ENCODE data around the gene SULF2.

Gene SULF2

DNA sequence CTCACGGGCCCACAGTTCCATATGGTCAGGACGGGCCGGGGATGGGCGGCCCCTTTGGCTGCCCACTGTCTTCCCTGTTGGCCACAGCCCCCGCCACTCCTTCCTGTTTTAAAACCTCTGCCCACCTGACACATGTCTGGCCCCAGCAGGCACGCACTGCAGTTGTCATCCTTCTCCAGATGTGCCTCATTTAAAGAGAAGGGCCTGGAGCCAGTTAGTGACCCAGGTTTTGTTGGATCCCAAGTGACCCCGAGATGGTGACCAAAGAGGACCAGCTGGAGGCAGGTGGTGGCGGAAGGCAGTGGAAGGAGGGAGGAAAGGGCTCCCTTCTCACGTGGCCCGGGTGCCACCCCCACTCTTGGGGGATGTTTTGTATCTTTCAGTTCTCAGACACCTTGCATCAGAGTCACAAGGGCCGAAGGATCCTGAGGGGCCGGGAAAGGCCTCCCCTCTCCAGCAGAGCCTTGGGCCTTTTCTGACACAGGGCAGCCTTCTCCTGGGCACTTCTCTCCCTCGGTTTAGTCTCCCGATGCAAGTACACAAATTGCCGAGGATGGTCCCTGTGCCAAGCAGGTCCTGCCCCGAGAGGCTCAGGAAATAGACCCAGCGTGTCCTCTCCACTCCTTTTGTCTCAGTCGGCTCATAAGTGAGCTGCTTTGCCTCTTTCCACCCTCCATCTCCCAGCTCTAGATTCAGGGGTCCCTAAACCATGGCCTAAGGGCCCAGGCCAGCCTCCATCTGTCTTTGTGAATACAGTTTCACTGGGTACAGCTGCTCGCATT is 117.6 kb downstream of the SULF2 start:
- DNase-seq = no peak

DNA sequence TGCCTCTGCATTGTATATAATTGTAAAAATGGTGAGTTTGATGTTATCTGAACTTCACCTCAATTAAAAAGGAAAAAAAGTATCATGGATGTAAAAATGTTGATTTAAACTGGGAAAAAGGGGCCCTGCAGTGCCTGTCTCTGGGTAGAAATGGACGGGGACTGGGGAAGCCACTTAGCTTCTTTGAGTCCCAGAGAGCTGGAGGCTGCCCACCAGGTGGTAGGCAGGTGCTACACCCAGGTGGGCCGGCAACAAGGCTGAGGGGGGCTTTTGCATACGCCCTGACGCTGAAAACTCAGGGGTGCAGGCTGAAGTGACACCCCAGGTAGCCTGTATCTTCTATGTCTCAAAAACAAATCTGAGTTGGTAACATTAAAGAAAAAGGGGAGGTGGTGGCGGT is 118.2 kb downstream of the SULF2 start:
- DNase-seq = no peak

DNA sequence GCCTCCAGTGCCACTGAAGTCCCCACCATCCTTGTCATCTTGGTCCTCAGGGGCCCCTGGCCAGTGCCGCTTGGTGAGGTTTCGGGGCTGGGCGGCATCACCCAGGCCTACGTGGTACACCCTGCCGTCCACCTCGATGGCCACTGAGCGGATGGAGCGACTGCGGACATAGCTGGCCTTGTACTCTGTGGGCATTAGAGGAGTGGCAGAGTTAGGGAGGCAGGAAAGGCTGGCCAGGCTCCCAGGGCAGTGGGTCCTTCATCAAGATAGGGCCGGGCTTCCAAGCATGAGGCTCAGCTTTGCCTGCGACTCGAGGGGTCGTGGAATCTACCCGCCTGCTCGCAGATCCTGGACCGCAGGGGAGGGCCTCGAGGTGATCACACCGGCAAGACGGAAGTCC is 119.0 kb downstream of the SULF2 start:
- DNase-seq = no peak

DNA sequence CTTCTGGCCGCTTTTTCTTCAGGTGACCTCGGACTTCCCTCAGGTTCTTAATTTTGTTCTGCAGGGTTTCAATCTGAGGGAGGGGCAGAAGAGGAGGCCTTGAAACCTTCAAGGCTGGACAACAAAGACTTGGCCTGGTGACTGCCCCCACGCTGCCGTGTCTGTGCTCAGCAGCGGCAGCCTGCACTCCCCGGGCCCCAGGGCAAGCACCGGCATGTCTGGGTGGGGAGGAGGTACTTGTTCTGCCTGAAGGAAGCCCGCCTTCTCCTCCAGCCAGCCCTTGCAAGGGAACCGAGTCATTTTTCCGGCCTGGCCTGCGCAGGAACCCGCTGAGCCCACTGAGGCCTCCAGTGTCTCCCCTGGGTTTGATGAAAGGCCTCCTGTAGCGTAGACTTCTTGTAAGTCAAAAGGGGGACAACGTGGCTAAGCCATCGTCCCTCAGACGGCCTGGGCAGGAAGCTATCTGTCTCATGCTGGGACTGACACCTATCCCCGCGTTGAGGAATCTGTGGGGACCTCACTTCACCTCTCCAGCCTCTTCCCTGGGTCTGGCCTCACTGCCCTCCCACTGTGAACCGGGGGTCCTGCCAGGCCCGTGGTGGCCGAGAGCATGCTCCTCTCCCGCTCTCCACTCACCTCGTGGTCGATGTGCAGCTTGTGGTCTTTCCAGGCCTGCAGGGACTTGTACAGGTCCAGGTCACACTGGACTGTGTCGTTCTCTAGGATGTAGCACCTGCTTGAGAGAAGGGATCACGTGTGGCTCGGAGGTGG is 119.9 kb downstream of the SULF2 start:
- DNase-seq = no peak

DNA sequence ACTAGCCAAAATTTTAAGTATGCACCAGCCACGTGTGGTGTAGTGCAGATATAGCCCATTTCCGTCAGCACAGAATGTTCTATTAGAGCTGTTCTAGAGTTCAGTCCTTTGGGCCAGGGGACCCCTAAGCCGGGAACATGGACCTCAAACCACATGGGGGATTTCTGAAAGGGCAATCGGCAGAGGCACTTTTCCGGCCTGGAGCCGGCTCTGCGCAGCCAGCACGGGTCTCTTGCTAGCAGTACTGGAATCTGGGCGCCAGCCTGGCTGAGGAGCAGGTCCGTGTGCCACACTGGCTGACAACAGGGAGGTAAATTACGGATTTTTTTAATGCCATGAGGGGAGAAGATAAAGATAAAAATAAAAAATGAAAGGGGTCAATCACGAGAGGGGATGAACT is 120.5 kb downstream of the SULF2 start:
- DNase-seq = no peak

DNA sequence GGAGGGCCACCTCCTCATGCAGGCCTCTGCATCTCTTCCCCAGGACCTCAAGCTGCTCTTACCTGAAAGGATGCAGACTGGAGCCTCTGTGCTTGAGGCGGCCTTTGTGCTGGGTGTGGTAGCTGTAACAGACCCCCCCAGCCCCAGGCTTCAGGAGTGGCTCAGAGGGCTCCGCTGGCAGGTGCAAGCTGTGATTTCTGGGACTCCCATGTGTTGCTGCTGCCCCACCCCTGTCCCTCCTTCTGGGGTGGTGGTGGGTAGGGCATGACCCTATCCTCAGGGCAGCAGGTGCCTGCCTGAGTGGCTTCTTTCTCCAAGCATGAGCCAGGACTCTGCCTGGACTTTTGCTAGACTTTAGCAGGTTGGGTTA is 121.2 kb downstream of the SULF2 start:
- no peak for DNase-seq

DNA sequence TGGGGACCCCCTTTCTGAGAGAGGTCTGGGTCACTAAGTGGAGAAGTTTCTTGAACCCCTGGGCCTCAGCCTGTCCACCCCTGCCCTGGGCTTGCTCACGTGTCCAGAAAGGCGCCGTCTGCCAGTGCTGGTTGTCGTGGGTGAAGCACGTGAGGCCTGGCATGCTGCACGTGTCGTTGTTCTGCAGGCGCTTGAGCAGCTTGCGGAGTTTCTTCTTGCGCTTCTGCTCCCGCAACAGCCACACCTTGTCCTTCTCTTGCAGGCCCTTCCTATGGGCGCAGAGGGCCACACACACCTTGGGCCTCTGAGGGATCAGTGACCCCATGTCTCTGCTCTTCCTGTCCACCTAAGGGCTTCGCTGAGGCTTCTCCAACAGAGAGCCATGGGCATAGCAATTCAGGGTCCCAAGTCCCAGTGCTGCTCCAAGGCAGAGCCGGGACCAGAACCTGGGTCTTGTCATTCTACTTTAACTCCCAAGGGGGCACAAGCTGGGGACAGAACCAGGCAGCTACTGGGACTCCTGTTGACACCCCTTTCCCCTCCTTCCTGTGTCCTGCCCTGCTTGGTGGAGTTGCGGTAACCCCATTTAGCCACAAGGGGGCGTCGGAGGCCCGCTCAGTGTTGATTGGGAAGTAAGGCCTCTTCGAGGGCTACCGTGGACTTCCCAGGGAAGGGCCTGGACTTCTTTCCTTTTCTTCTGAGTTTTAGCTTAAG is 121.8 kb downstream of the SULF2 start:
- DNase-seq = peak; percentile 81

DNA sequence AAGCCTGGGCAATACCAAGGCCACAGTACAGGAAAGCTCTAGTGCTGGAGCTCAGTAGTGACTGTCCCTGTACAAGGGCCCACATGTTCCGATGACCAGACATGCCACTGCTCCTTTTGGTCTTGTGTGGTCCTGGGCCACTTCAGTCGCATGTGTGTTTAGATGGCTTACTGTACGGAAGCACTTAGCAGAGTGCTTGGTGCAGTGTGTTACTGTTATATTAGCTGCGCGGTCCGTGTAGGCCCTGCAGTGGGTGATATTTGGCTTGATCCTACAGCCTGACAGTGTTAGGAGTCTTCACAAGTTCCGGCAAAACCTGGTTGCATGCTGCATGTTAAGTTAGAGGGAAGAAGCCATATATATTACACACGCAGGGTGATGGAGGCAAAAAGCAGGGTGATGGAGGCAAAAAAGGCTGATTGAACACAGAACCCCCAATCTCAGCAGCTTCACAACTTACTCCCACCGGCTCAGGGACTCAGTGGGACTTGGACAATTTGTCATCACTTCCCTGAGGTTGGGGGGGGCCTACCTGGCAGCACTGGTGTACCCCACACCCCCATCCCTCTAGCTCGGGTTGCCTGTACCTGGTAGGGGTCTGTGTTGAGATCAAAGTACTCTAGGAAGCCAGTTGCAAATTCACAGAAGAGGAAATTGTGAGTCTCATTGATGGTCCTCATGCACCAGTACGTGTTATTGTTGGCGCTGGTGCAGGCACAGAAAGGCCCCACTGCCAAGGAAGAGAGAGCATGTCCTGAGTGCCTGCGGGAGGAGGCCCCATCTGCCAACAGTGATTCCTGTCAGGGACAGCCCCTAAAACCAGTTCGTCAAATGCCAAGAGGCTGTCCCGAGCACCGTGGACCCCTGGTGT is 122.6 kb downstream of the SULF2 start:
- no peak for DNase-seq

DNA sequence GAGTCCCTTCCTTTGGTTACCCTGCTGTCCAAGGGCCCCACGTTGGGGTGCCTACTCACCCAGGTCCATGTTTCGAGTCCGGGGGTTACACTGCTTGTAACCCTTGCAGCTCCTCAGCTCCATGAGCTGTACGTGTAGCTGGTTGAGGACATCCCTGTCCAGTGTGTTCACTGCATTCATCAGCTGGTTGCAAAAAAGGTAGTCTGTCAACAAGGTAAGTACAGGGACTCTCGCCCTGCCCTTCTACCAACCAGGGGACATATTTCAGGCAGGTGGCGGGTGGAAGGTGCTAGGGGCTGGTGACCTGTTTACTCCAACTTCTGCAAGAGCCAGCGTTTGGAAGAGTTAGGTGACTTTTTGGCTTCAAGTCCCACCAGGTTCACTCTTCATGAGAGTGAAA is 123.6 kb downstream of the SULF2 start:
- no peak for DNase-seq

DNA sequence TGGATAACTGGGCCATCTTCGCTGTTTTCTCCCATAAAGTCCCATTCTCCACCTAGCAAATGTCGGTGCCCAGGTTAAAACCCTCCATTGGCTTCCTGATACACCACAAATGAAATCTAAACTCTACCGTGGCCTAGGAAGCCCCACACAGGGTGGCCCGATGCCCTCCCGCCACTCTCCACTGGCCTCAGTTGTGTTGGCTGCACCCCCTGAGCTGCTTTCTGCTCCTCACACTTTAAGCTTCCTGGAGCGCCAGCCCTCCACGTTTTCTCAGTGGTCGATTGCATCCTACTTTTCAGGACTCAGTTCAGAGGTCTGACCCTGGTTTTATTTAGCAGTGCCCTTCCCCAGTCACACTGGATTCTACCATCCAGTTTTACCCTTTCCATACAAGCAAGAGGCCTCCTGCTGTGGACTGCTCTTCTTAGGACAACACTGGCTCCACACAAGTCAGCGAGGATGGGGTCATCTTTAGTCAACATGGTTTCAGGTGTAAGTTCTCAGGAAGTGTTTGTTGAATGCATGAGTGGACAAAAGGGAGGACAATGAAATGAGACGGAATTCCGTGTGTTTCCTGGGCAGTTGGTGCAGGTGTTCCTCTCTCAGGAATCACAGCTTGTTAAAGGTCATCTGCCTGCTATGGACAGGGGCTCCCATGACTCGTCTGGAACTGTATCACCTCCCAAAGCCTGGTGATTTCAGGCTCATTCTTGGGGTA is 124.1 kb downstream of the SULF2 start:
- DNase-seq = no peak

DNA sequence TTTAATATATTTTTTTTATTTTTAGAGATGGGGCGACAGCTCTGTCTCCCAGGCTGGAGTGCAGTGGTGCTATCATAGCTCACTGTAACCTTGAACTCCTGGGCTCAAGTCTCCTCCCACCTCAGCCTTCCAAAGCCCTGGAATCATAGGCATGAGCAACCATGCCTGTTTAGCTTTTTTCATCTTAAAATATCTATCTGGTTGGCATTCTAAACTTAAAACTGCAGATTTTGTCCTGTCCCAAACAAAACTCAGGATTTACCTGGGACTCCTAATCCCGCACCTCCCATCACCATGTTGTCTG is 124.7 kb downstream of the SULF2 start:
- no peak for DNase-seq

DNA sequence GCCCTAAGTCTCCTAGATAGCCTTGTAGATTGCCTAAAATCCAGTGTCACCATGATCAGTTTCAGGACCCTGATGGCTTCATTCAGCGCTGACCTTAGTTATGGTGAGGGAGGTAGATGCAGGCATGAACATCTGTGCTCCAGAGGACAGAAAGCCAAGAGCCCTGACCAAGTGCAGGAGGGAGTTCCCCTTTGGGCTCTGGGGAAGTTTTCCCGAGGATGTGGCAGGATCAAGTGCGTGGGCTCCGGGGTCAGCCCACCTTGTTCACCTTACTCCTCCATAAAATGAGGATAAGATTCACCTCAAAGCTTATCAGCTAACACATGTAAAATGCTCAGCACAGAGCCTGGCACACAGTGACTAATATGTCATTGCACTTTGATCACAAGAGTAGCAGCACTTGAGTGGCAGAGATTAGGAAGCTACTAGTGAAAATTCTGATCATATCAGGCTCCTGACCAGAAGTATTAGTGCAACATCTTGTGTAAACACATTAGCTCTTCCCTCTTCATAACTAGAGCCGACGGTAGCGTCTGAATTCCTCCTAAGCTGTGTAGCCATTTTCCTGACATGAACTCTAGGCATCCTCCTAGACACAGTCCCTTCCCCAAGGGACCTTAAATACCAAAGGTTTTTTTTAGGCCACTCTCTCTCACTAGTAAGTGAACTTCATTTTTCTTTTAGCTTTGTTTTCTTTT is 125.2 kb downstream of the SULF2 start:
- DNase-seq = no peak

DNA sequence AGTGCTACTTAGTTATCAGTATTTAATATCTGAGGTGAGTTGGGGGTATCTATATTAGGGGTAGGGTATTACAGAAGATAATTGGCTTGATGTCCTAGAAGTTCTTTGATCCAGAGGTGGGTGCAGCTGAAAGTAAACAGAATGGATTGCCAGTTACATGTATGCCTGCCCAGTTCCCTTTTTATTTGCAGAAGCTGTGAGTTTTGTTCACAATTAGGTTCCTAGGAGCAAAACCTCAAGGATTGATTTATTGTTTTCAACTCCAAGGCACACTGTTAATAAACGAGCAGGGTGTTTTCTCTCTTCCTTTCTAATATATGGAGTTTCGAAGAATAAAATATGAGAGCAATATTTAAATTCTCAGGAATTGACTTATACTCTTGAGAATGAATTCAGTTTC is 129.0 kb downstream of the SULF2 start:
- DNase-seq = no peak

DNA sequence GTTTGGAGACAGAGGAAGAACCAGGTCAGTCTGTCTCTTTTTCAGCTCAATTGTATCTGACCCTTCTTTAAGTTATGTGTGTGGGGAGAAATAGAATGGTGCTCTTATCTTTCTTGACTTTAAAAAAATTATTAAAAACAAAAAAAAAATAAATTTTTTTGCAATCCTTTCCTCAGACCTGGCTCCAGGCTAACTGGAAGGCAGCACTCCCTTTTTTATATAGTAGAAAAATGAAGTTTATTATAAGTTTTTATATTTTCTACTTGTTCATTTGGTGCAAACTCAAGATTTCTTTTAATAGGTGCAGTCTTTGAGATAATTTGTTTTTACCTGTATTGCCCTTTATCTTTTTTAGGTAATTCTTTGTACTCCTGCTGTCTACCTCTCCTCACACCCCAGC is 129.6 kb downstream of the SULF2 start:
- no peak for DNase-seq

DNA sequence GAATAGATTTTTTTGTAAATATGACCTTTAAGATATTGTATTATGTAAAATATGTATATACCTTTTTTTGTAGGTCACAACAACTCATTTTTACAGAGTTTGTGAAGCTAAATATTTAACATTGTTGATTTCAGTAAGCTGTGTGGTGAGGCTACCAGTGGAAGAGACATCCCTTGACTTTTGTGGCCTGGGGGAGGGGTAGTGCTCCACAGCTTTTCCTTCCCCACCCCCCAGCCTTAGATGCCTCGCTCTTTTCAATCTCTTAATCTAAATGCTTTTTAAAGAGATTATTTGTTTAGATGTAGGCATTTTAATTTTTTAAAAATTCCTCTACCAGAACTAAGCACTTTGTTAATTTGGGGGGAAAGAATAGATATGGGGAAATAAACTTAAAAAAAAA is 130.9 kb downstream of the SULF2 start:
- no peak for DNase-seq

DNA sequence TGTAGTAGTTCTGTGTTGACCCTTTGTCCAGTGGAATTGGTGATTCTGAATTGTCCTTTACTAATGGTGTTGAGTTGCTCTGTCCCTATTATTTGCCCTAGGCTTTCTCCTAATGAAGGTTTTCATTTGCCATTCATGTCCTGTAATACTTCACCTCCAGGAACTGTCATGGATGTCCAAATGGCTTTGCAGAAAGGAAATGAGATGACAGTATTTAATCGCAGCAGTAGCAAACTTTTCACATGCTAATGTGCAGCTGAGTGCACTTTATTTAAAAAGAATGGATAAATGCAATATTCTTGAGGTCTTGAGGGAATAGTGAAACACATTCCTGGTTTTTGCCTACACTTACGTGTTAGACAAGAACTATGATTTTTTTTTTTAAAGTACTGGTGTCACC is 131.4 kb downstream of the SULF2 start:
- DNase-seq = no peak

DNA sequence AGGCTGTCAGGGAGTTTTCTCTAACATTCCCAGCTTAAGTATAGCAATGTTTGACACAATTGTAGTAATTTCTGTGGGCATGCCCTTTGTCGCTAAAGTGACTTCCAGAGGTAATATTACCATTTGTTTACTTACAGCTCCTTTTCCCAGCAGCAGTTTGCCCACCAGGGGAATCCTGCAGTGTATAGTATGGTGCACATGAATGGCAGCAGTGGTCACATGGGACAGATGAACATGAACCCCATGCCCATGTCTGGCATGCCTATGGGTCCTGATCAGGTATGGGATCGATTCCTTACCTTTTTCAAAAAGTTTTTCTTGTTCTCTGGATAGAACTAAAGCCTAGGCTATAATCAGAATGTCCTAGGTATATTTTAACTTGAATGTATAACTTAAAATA is 132.5 kb downstream of the SULF2 start:
- no peak for DNase-seq

DNA sequence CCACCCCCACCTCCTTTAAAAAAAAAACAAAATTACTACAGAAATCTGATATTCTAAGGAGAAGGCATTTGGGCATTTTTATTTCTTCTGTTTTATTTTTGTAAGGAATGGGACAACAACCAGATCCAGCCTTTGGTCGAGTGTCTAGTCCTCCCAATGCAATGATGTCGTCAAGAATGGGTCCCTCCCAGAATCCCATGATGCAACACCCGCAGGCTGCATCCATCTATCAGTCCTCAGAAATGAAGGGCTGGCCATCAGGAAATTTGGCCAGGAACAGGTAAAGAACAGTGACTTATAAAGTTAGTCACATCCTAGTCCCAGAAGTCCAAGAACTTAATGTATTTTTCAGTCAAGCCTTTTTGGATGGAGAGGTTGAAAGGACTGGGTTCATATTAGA is 133.0 kb downstream of the SULF2 start:
- no peak for DNase-seq

DNA sequence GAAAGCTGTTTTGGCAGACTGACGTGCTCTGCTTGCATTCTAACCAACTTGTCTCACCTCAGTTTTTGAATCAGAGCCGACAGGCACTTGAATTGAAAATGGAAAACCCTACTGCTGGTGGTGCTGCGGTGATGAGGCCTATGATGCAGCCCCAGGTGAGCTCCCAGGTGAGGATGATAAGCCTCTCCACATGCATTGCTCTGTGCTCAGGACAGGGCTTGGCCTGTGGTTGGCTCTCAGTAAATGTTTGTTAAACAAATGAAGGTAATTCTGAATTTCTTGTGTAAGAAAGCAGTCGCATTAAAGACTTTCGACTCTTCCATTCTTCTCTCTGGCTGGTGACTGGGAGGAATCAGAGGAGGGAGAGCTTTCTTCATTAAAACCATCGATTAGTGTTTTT is 136.3 kb downstream of the SULF2 start:
- no peak for DNase-seq

DNA sequence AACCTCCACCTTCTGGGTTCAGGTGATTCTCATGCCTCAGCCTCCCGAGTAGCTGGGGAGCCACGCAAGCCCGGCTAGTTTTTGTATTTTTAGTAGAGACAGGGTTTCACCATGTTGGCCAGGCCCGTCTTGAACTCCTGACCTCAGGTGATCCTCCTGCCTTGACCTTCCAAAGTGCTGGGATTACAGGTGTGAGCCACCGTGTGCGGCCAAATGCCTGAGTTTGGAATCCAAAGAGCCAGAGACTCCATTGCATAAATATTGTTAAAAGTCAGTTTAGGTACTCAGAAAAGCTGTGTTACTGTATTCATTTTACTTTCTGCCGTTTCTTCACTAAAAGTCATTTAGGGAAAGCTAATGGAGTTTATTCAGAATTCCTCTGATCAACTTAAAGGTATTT is 137.3 kb downstream of the SULF2 start:
- DNase-seq = no peak

DNA sequence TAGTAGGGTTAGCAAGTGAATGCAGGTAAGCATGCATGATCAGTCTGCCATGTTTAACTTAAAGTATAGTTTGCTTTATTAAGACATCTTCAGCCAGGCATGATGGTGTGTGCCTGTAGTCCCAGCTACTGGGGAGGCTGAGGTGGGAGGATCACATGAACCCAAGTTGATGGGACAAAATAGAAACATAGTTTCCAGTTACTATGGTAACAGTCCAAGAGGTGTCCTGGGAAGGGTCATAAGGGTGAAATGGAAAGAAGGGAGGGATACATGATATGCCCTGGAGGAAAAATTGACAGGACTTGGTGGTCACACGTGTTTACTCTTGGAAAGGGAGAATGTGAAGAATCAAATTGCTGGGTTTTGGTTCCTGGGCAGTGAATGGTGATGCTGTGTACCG is 139.6 kb downstream of the SULF2 start:
- no peak for DNase-seq

DNA sequence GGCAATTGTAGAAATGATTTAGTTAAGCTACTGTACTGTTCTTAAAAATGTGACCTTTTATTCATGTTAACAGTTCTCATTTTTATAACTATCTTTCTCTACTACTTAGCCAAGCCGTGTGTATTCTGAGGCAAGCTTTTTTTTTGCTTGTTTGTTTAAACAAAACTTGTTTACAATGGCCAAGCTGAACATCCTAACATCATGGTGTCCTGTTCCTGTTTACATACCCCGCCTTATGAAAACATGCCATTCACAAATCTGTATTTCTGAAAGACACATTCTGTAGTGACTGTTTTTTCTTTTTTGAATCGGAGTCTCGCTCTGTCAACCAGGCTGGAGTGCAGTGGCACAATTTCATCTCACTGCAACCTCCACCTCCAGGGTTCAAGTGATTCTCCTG is 142.7 kb downstream of the SULF2 start:
- no peak for DNase-seq

Data from activated CD4-positive, alpha-beta T cell treated with anti-CD3 and anti-CD28 coated beads for 48 hours (primary cell).